GM19240 (cell line): ENCODE results near the gene RHO.

ENCODE experiments used
- DNase-seq: peaks from one replicate; pipeline ENCODE4 v3.0.0; 2011; ENCODE audit warnings: low spot score; ENCODE audit not compliant: insufficient read length

The RHO gene

GRCh38 chr3:129576514-129577352, 48.3 kb downstream of the RHO start:
- DNase-seq, result no peak

- DNase-seq, result no peak
Observed at GRCh38 chr3:129577366-129577765, 48.9 kb downstream of the RHO start.

DNA sequence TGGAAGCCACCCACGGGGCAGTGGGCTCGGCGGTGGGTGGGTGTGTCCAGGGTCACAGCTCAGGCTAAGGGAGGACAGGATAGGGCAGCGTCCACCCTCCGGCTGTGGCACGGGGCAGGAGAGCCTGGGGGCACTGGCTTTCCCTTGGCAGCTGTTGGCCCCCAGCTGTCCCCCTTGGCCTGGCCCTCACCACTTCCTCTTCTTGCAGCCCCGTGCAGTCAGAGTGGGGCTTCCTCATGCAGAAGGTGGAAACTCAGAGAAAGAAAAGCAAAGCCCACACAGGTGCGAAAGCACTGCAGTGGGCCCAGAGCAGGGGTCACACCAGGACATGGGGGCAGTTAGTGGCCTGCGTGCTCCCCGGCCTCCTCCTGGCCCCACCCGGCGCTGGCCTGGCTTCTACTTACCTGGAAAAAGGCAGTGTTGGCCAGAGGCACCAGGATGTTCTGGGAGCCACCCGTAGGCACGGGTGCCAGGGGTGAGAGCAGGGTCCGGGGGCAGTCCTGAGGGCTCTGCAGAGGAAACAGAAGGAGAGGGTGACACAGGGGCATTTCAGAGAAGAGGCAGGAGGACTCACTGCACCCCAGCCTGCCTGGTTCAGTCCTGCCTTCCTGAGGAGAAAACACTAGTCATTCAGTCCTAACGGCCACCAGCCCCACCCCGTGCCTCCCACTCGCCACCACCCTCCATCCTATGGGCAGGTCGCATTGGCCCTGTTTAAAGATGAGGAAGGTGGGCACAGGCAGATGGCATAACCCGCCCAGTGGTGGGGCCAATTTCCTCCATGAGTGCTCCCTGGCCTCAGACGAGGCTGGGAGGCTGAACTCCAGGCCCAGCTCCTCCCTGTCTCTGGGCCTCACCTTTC, 49.7 kb downstream of the RHO start:
- peak; percentile 57 for DNase-seq

- no peak for DNase-seq
Observed at GRCh38 chr3:129579991-129580390, 51.6 kb downstream of the RHO start.

DNA sequence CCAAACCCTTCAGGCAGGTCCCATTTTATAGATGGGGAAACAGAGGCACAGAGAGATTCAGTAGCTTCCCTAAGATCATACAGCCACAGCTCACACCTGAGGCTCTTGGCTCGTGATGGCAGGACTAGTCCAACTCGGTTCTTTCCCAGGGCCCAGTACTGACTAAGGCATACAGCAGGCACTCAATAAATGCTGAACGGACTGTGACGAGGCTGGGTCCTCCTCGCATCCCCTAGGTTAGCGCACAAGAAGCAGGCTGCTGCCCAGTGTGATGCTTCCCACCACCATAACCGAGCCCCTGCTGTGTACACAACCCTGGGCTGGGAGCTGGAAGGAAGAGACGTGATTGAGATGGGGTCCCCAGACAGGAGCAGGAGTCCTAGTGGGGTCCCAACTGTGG, 53.2 kb downstream of the RHO start:
- DNase-seq, result no peak

DNA sequence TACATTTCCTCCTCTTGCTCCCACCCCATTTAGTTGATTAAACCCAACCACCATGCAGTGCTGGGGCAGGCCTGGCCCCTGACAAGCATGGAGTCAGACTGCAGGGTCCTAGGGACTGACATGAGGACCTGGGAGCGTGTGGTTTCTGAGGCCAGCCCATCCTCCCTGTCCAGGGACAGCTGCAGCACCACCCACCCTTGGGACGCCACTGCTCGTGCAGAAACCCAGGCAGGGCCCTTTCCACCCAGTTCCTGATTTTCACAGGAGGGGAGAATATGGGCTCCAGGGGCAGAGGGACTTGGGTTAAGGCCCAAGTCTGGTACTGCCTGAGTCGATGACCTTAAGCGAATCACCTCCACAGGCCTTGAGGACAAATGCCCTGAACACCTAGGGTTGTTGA, 54.4 kb downstream of the RHO start:
- DNase-seq, result no peak

- no peak for DNase-seq
Observed at GRCh38 chr3:129583289-129583688, 54.9 kb downstream of the RHO start.

GRCh38 chr3:129584631-129585030, 56.2 kb downstream of the RHO start:
- no peak for DNase-seq
